GM12878 (cell line): ENCODE data around the gene SLTM. TPM values are rescaled to one million over a fixed set of nuclear protein-coding genes. Genes with fewer than 3 reads are reported as not detected.

Experiments
- CBX5 ChIP-seq: sonication (generic); IDR thresholded peaks from 2 replicates; pipeline ENCODE4 v1.6.1; 2016; ENCODE audit warnings: low read depth, moderate library complexity, mild to moderate bottlenecking, inconsistent platforms
- IKZF2 ChIP-seq, 2 experiments: fragments of 450-650 bp; IDR thresholded peaks; 2 replicates each; pipeline ENCODE4 v1.6.1; 2017; ENCODE audit warnings: mild to moderate bottlenecking in 2 of 2, moderate library complexity in 2 of 2
- MXI1 ChIP-seq: fragments of 150-350 bp; IDR thresholded peaks from 2 replicates; pipeline ENCODE4 v1.6.1; 2011; ENCODE audit warnings: low read depth, mild to moderate bottlenecking, inconsistent platforms, low read length, improper control_type of control experiment
- PBX3 ChIP-seq: IDR thresholded peaks from 2 replicates; pipeline ENCODE4 v1.6.1; 2011; ENCODE audit warnings: mild to moderate bottlenecking, low read depth, low read length, moderate library complexity; ENCODE audit not compliant: insufficient replicate concordance
- REST ChIP-seq: IDR thresholded peaks from 2 replicates; pipeline ENCODE4 v1.6.1; 2012; ENCODE audit warnings: mild to moderate bottlenecking, low read depth, low read length
- YY1 ChIP-seq: IDR thresholded peaks from 2 replicates; pipeline ENCODE4 v1.6.1; 2011; ENCODE audit warnings: low read depth, mild to moderate bottlenecking, low read length
- ZBTB11 ChIP-seq: fragments of 450-650 bp; formaldehyde crosslinking; IDR thresholded peaks from 2 replicates; pipeline ENCODE4 v1.5.0; 2022; ENCODE audit warnings: mild to moderate bottlenecking, missing genetic modification characterization
- ZNF384 ChIP-seq: IDR thresholded peaks from 2 replicates; pipeline ENCODE4 v1.6.1; 2012; ENCODE audit warnings: low read depth, mild to moderate bottlenecking, low read length, improper control_type of control experiment, borderline replicate concordance
- polyA plus RNA-seq, 11 experiments: library from polyadenylated mRNA; depleted of rRNA in 4 of 11; unstranded in 6 of 11; stranded (reverse) in 5 of 11; fragments of >200 nt; fragmentation: Nextera tagmentation in 4 of 11; fragmentation: Illumina TruSeq in 1 of 11; extraction: Ambion mirVana in 4 of 11; extraction: Trizol in 1 of 11; gene quantifications; 1 replicate in 1 of 11; 2 replicates in 10 of 11; pipeline versions ENCODE4 v1.2.1 to v1.2.3, GENCODE V29; 2011 to 2016; ENCODE audit warnings: inconsistent platforms in 2 of 11, missing spikeins in 2 of 11, low read depth in 1 of 11
- total RNA-seq, 4 experiments: library from RNA; depleted of rRNA in 3 of 4; stranded (reverse); fragments of >200 nt in 3 of 4; fragmentation: Illumina TruSeq in 1 of 4; extraction: Trizol in 1 of 4; gene quantifications; 2 replicates each; pipeline versions ENCODE4 v1.2.1 to v1.2.3, GENCODE V29; 2013 to 2021

SLTM gene
- total and polyA plus RNA-seq, 10 of the 15 experiments (the other 5 are each of a cell fraction or from before 2014, with no cell fraction given): 50.5 to 152 (median 90.9) TPM

GRCh38 chr15:58951388-58952007, 18.0 kb upstream of the SLTM start (continued):
- no peak for TF ChIP-seq ZBTB11 (CRISPR knock-in tag)
- no peak for TF ChIP-seq MXI1
- no peak for TF ChIP-seq PBX3
- TF ChIP-seq ZNF384: no peak
- TF ChIP-seq IKZF2 (IDR thresholded peaks at IDR 0.05): no peak
- no peak for TF ChIP-seq CBX5
- no peak for TF ChIP-seq YY1
- TF ChIP-seq REST: no peak
